NCI-H460 (cell line): ENCODE measurements around the gene BBC3. TPM values are rescaled to one million over a fixed set of nuclear protein-coding genes. Genes with fewer than 3 reads are reported as not detected.

ENCODE experiments used
- DNase-seq: peaks from one replicate; pipeline ENCODE4 v3.0.0-alpha.2; 2016; ENCODE audit warnings: low read depth; ENCODE audit errors: extremely low read depth
- small RNA-seq, 2 experiments: library from RNA; depleted of rRNA; stranded (forward); fragments of <200 nt; gene quantifications; one replicate each; pipeline ENCODE3, GENCODE V24; 2014
- total RNA-seq: library from RNA; depleted of rRNA; stranded (reverse); fragments of >200 nt; shearing (Covaris generic); gene quantifications from 2 replicates; pipeline ENCODE4 v1.2.3, GENCODE V29; 2014; rRNA removed

The BBC3 gene
- total RNA-seq, 1 experiment from 2014 or later, result 6.9 TPM

- peak; percentile 38 for DNase-seq
These were observed 27.7 kb downstream of the BBC3 start for GRCh38 chr19:47203254-47203653.

GRCh38 chr19:47200530-47200929 is 30.5 kb downstream of the BBC3 start:
- no peak for DNase-seq

GRCh38 chr19:47197141-47197540 is 33.9 kb downstream of the BBC3 start:
- DNase-seq, result no peak

DNA sequence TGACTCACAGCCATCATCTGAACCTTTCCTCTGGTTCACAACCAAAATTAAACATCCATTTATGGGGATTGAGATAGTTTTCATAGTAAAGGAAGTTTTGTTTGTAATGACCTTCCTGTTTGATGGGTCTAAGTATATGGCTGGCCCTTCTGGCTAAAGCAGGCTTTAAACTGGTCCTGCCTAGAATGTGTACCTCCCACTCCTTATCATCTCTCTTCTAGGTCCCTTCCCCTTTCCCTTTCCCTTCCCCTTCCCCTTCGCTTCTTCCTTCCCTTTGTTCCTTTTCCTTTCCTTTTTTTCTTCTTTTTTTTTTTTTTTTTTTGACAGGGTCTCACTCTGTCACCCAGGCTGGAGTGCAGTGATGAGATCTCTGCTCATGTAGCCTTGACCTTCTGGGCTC is 35.6 kb downstream of the BBC3 start:
- DNase-seq, result no peak

DNA sequence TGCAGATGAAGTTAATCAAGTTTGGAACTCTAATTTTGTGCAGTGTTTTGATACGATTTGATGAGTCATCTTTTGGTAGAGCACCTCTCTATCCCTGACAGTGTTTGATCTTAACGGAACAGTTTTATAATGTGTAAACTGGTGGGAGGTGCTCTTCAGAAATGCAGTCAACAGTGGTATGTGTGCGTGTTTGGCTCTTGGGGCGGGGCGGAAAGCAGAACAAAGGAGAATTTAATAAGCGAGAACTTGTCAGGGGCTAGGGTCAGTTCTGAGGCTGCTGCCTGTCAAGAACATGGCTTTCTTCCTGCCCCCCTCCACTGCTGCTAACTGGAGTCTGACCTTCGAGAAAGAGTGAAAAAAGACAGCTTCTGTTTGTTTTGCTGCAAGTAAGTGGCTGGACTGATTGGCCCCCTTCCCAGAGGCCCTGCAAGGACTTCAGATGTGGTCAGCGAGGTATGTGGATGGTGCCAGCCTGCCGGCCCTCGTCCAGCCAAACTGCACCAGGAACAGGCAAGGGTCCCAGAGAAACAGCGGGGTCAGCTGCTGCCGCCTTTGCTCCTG is 40.8 kb downstream of the BBC3 start:
- no peak for DNase-seq

DNA sequence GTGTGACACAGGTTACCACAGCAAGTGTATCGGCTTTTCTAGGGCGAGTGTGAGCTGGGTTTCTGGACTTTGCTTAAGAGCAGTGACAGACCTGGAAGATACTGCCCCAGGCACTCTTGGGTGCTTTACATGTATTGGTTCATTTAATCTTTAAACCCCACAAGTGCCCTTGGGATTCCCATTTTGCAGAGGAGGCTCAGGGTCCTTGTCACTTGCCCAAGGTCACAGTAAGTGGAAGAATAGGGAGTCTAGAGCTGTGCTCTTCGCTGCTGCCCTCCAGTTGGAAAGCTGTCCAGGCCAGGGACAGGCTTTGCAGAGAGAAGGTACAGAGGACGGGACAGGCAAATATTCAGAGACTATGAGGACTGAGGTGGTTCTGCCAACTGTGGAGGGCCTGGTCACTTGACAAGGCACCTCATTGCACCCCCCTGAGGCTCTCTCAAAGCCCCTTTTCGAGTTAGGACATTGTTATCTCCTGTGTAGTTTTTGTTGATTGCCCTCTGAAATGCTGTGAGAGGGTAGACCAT is 42.4 kb downstream of the BBC3 start:
- no peak for DNase-seq

DNA sequence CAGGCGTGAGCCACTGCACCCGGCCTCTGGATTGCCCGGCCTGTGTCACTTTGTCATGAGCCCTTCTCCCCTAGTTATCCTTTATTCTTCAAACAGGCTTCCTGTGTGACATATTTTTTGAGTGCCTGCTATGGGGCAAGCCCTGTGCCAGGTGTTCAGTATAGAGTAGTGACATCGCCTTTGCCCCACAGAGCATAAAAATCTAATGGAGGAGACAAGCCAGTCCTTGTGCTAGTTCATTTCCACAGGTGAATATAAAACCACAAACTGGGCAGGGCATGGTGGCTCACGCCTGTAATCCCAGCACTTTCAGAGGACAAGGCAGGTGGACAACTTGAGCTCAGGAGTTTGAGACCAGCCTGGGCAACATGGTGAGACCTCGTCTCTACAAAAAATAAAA is 43.2 kb downstream of the BBC3 start:
- no peak for DNase-seq

GRCh38 chr19:47187335-47187655 is 43.7 kb downstream of the BBC3 start:
- DNase-seq, result no peak

DNA sequence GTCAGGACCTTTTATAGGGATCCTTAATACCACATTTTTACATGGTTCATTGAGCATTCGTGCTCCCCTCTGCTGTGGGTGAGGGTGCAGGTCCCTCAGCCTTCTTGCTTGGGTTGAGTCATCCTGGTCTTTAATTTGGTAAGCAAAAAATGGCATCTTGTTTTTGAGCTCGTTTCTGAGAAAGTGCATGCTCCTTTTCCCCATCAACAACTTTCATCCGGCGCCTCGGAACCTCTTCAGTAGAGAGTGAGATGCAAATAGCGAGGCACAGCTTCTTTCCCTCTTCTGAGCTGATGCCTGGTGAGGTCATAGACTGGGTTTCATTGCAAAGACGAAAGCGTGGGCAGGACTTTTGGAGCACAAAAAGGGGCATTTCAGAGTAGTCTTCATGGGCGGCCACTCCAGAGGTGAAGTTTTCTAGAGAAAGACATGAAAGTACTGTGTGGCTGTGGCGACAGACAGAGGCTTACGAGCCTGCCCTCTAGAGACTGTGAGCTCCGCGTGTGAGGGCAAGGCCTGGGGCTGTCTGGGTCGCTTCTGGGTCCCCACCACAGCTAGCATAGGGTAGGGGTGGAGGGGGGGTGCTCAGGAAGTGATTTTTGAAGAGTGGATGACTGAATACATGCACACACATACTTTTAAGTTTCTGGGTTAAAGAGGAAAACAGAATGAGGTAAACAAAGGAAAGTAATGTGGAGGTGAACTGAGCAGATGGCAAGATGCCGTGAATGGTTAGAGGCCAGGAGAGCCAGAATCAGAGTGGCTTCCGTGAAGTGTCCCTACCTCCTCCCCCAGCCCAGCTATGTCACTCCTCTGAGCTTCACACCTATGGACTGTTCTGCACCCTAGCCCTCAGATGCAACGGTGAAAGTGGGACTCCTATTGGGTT is 44.3 kb downstream of the BBC3 start:
- DNase-seq, result no peak

- DNase-seq, result no peak
These were observed 47.4 kb downstream of the BBC3 start for GRCh38 chr19:47183601-47184000.

DNA sequence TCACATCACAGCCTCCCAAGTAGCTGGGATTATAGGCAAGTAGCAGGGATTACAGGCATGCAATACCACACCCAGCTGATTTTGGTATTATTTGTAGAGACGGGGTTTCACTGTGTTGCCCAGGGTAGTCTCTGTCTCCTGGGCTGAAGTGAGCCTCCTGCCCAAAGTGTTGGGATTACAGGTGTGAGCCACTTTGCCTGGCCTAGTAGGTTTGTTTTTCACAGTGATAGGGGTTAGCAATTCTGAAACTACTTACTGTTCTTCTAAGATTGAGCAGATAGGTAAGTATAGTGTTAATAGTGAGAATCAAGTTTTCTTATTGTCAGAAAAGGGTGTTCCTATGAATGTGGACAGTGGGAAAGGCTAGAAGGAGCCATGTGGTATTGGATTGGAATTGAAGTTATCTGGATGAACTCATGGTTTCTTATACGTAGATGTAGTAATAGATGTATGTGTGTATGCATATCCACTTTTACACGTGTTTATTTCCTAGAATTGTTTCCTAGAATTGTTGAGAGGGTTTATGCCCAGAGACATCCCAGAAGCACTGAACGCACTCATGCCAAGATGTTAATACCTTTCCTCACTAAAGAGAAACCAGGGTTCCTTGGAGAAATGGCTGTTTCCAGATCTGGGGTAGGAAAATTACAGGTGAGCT is 51.2 kb downstream of the BBC3 start:
- DNase-seq, result no peak

GRCh38 chr19:47176627-47177090 is 54.3 kb downstream of the BBC3 start:
- no peak for DNase-seq

DNA sequence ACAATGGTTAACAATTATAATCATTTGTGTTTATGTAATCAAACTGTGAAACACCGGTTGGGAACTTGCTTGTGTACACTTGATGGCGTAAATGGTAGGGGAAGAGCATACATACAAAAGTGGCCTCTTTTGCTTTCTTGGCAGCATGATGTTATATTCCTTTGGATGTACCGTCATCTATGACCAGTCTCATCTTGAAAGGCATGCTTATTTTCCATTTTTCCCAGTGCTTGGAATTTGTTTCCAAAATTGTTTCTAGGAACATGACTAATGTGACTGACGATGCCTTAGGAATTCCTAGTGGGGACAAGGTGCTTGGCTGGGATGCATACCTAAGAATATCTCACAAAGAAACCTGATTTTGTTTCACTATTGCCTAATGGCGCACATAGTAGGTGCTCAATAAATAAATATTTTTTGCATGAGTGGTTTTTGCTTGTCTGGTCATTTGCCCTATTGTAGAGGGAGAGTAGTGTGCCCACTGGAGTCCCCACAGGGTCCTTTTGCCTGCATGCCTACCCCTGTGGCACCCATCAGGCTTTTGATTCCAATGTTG is 54.9 kb downstream of the BBC3 start:
- no peak for DNase-seq

GRCh38 chr19:47172666-47173455 is 58.1 kb downstream of the BBC3 start:
- DNase-seq, result no peak

Small RNAs within 50 kb of the gene (small RNA-seq; reads per million reads assigned to genes)
- gene MIR3190, result 0 reads per million in 2 experiments

Other genes with a start within 250 kb of the BBC3 start
- gene NPAS1, start 211.4 kb downstream of the BBC3 start, total RNA-seq, result 0.30 and 0.49 TPM in 2 replicates
- 17.5 and 21.5 TPM in 2 replicates for gene TMEM160, start 182.6 kb downstream of the BBC3 start, total RNA-seq
- gene ZC3H4, start 117.4 kb downstream of the BBC3 start, total RNA-seq, result 9.4 and 9.6 TPM in 2 replicates
- 66.4 and 71.3 TPM in 2 replicates for gene SAE1, start 100.4 kb downstream of the BBC3 start, total RNA-seq
- 6.0 and 6.1 TPM in 2 replicates for gene CCDC9, start 25.3 kb upstream of the BBC3 start, total RNA-seq
- gene INAFM1, start 43.7 kb upstream of the BBC3 start, total RNA-seq, result 1.7 TPM in 2 replicates
- 7.1 and 8.0 TPM in 2 replicates for gene C5AR1, start 78.7 kb upstream of the BBC3 start, total RNA-seq
- gene C5AR2, start 101.0 kb upstream of the BBC3 start, total RNA-seq, result 0.03 TPM in 1 of 2 replicates, not detected in the other
- gene DHX34, start 118.1 kb upstream of the BBC3 start, total RNA-seq, result 17.6 and 18.0 TPM in 2 replicates
- gene MEIS3, start 188.3 kb upstream of the BBC3 start, total RNA-seq, result 5.3 and 7.0 TPM in 2 replicates
- gene SLC8A2, start 240.7 kb upstream of the BBC3 start, total RNA-seq, result not detected in 2 replicates